PC-9 (cell line): ENCODE data around the gene TMEM240. TPM values are rescaled to one million over a fixed set of nuclear protein-coding genes. Genes with fewer than 3 reads are reported as not detected.
"Not testable (repeated sequence)": the region's sequence is repeated elsewhere in the genome, so short reads cannot be mapped to it uniquely, and the experiment has no call there.

Source experiments
- BruUV-seq: library from RNA; stranded (reverse); fragments of 400-500 nt; replicated peaks from 2 replicates; lab custom pipeline; 2021; lab: Mats Ljungman, UMichigan
- CTCF ChIA-PET: fragments of 300-600 bp; sonication (Branson Sonifier 250); formaldehyde crosslinking; loops from one replicate; lab custom pipeline; 2022; ENCODE audit warnings: antibody characterized with exemption; lab: Charles Lee
- POLR2A ChIA-PET: fragments of 300-600 bp; sonication (Branson Sonifier 250); formaldehyde crosslinking; loops from one replicate; lab custom pipeline; 2022; ENCODE audit warnings: antibody characterized with exemption; ENCODE audit not compliant: unreplicated experiment; lab: Charles Lee
- DNase-seq, 2 experiments: peaks; one replicate each; pipeline versions ENCODE4 v3.0.0 to v3.0.0-alpha.2; 2015 to 2022; ENCODE audit warnings: mixed read lengths in 1 of 2
- H2AFZ ChIP-seq: fragments of 200-600 bp; sonication (generic); 2 replicates; pipeline ENCODE4 v1.8.1; 2017; ENCODE audit warnings: antibody characterized with exemption
- H3F3A ChIP-seq: fragments of 200-600 bp; sonication (generic); 2 replicates; pipeline ENCODE4 v1.8.1; 2017; ENCODE audit warnings: antibody characterized with exemption, mild to moderate bottlenecking, low read depth; ENCODE audit not compliant: insufficient read depth
- H3K27ac ChIP-seq: fragments of 200-600 bp; sonication (generic); 2 replicates; pipeline ENCODE4 v1.6.1; 2016; ENCODE audit warnings: mixed run types
- H3K27me3 ChIP-seq: fragments of 200-600 bp; sonication (generic); 2 replicates; pipeline ENCODE4 v1.6.1; 2016; ENCODE audit warnings: low read depth, mixed run types; ENCODE audit not compliant: insufficient read depth
- H3K36me3 ChIP-seq: fragments of 200-600 bp; sonication (generic); 2 replicates; pipeline ENCODE4 v1.6.1; 2016; ENCODE audit warnings: low read depth, mixed run types
- H3K4me1 ChIP-seq: fragments of 200-600 bp; sonication (generic); replicated peaks from 2 replicates; pipeline ENCODE4 v1.6.1; 2016; ENCODE audit warnings: mixed run types; ENCODE audit not compliant: insufficient read depth
- H3K4me2 ChIP-seq: fragments of 200-600 bp; sonication (generic); 2 replicates; pipeline ENCODE4 v1.6.1; 2017; ENCODE audit warnings: mixed run types
- H3K4me3 ChIP-seq: fragments of 200-600 bp; sonication (generic); 2 replicates; pipeline ENCODE4 v1.6.1; 2016; ENCODE audit warnings: mixed run types
- H3K79me2 ChIP-seq: fragments of 200-600 bp; sonication (generic); 2 replicates; pipeline ENCODE4 v1.6.1; 2017; ENCODE audit warnings: low read depth, mixed run types
- H3K9me2 ChIP-seq: fragments of 200-600 bp; sonication (generic); 2 replicates; pipeline ENCODE4 v1.8.1; 2017; ENCODE audit warnings: mild to moderate bottlenecking; ENCODE audit not compliant: insufficient read depth
- H3K9me3 ChIP-seq: fragments of 200-600 bp; sonication (generic); 2 replicates; pipeline ENCODE4 v1.8.1; 2016; ENCODE audit warnings: low read depth; ENCODE audit not compliant: insufficient read depth
- H4K20me1 ChIP-seq: fragments of 200-600 bp; sonication (generic); 2 replicates; pipeline ENCODE4 v1.8.1; 2017; ENCODE audit not compliant: insufficient read depth
- EZH2 ChIP-seq: fragments of 200-600 bp; sonication (generic); IDR thresholded peaks from 2 replicates; pipeline ENCODE4 v1.8.0; 2017; ENCODE audit warnings: antibody characterized with exemption, low read depth
- intact Hi-C: fragments of 100-400 bp; cut with micrococcal nuclease; formaldehyde crosslinking; loops from one replicate; pipeline ENCODE4 v1.10.0; 2022; ENCODE audit not compliant: unreplicated experiment
- total RNA-seq: library from RNA; stranded (reverse); gene quantifications from 2 replicates; pipeline ENCODE4 v1.2.3, GENCODE V29; 2021
- TF ChIP-seq, protein P1 (sequence below): fragments of 200-600 bp; sonication (generic); conservative IDR thresholded peaks from 2 replicates; pipeline ENCODE4 v1.6.1; 2017; ENCODE audit warnings: mixed run types, antibody characterized with exemption, mild to moderate bottlenecking, moderate library complexity

TMEM240 gene
- total RNA-seq, 1 experiment from 2014 or later, result 8.3 TPM

DNA sequence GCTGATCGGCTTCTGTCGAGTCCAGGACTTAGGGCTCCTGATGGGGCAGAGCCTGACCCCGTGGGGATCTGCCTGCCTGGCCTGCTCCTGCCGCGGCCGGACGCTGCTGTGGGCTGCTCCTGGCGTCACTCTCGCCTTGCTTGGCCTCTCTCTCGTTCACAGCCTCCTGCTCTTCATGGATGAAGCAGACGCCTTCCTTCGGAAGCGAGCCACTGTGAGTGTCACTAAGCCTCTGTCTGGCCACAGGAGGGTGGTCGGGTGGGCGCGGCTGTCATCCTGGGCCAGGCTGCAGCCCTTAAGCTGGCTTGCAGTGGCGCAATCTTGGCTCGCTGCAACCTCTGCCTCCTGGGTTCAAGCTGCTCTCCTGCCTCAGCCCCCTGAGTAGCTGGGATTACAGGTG lies 52.7 kb downstream of the TMEM240 start:
- TF ChIP-seq, protein P1, sequence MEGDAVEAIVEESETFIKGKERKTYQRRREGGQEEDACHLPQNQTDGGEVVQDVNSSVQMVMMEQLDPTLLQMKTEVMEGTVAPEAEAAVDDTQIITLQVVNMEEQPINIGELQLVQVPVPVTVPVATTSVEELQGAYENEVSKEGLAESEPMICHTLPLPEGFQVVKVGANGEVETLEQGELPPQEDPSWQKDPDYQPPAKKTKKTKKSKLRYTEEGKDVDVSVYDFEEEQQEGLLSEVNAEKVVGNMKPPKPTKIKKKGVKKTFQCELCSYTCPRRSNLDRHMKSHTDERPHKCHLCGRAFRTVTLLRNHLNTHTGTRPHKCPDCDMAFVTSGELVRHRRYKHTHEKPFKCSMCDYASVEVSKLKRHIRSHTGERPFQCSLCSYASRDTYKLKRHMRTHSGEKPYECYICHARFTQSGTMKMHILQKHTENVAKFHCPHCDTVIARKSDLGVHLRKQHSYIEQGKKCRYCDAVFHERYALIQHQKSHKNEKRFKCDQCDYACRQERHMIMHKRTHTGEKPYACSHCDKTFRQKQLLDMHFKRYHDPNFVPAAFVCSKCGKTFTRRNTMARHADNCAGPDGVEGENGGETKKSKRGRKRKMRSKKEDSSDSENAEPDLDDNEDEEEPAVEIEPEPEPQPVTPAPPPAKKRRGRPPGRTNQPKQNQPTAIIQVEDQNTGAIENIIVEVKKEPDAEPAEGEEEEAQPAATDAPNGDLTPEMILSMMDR, result no peak
- TF ChIP-seq EZH2, result no peak
- no TSS peak for BruUV-seq
- intact Hi-C loops, result no loop called here
- Histone ChIP-seq H3K9me3 (no peaks in the 10 kb centered on the region), H3K27me3 (no peaks in the 10 kb centered on the region), H3K9me2 (no peaks in the 10 kb centered on the region), H2AFZ (no peak overlapping the region), H3K4me3 (no peak overlapping the region), H3K4me2 (no peak overlapping the region), H3K79me2 (no peaks in the 10 kb centered on the region), H3K36me3 (peaks cover 12% of the 10 kb centered on the region), H3K27ac (no peak overlapping the region), H3K4me1 (no peaks in the 10 kb centered on the region), H4K20me1 (no peaks in the 10 kb centered on the region), H3F3A (peaks cover 8% of the 10 kb centered on the region)
- ChIA-PET CTCF (no interaction called here), POLR2A (no interaction called here)
- DNase-seq, result no peak

DNA sequence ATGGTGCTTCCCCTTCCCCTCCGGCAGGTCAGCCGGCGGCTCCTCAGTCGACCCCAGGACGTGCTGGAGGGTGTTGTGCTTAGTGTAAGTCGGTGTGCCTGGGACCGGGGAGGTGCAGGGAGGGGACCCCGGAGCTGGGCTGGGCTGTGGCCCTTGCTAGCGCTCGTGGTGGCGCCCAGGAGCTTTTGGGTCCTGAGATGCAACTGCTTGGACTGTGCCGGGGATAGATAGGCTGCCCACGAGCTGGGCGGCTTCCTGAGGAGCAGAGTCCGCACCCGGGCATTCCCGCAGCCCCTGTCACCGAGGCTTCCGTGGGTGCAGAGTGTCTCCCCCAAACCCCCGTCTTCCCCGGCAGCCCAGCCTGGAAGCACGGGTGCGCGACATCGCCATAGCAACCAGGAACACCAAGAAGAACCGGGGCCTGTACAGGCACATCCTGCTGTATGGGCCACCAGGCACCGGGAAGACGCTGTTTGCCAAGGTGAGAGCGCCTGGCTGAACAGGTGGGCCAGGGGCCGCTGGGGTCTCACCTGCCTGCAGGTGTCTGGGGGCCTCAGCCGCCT lies 54.6 kb downstream of the TMEM240 start:
- CTCF ChIA-PET, POLR2A ChIA-PET: not testable (repeated sequence)

GRCh38 chr1:1484976-1485750 lies 55.3 kb downstream of the TMEM240 start:
- CTCF ChIA-PET, H3K4me1 ChIP-seq, H3F3A ChIP-seq, H3K4me3 ChIP-seq, H4K20me1 ChIP-seq, H3K79me2 ChIP-seq, H3K4me2 ChIP-seq, POLR2A ChIA-PET, DNase-seq, H3K27ac ChIP-seq, H3K9me3 ChIP-seq, H3K9me2 ChIP-seq, intact Hi-C loops, H3K36me3 ChIP-seq, H3K27me3 ChIP-seq, H2AFZ ChIP-seq, BruUV-seq: not testable (repeated sequence)

More for the DNA sequence above, 54.6 kb downstream of the TMEM240 start:
- H2AFZ ChIP-seq, H3K9me2 ChIP-seq, H3K4me2 ChIP-seq, H3K4me3 ChIP-seq, DNase-seq, BruUV-seq, H3K9me3 ChIP-seq, H3K36me3 ChIP-seq, H4K20me1 ChIP-seq, intact Hi-C loops, H3K27ac ChIP-seq, H3F3A ChIP-seq, H3K4me1 ChIP-seq, H3K27me3 ChIP-seq, H3K79me2 ChIP-seq: not testable (repeated sequence)

Other genes with a start within 250 kb of the TMEM240 start
- gene ACAP3, start 232.7 kb downstream of the TMEM240 start, total RNA-seq, result 53.5 and 54.8 TPM in 2 replicates
- gene PUSL1, start 232.0 kb downstream of the TMEM240 start, total RNA-seq, result 18.0 and 18.9 TPM in 2 replicates
- gene INTS11, start 216.0 kb downstream of the TMEM240 start, total RNA-seq, result 130 and 150 TPM in 2 replicates
- gene CPTP, start 215.8 kb downstream of the TMEM240 start, total RNA-seq, result 33.7 and 37.0 TPM in 2 replicates
- 0.57 and 1.2 TPM in 2 replicates for gene TAS1R3, start 209.3 kb downstream of the TMEM240 start, total RNA-seq
- gene DVL1, start 191.2 kb downstream of the TMEM240 start, total RNA-seq, result 95.8 and 98.4 TPM in 2 replicates
- gene MXRA8, start 182.1 kb downstream of the TMEM240 start, total RNA-seq, result 0.55 and 0.80 TPM in 2 replicates
- 164 and 210 TPM in 2 replicates for gene AURKAIP1, start 165.4 kb downstream of the TMEM240 start, total RNA-seq
- gene CCNL2, start 141.3 kb downstream of the TMEM240 start, total RNA-seq, result 162 and 183 TPM in 2 replicates
- 90.5 and 90.8 TPM in 2 replicates for gene MRPL20, start 133.3 kb downstream of the TMEM240 start, total RNA-seq
- gene ANKRD65, start 119.3 kb downstream of the TMEM240 start, total RNA-seq, result 14.7 and 18.9 TPM in 2 replicates
- 56.6 and 65.9 TPM in 2 replicates for gene VWA1, start 104.9 kb downstream of the TMEM240 start, total RNA-seq
- 4.0 and 4.2 TPM in 2 replicates for gene ATAD3C, start 90.9 kb downstream of the TMEM240 start, total RNA-seq
- 28.5 and 32.8 TPM in 2 replicates for gene ATAD3B, start 68.9 kb downstream of the TMEM240 start, total RNA-seq
- 36.6 and 43.6 TPM in 2 replicates for gene ATAD3A, start 28.5 kb downstream of the TMEM240 start, total RNA-seq
- gene SSU72, start 34.2 kb upstream of the TMEM240 start, total RNA-seq, result 139 and 145 TPM in 2 replicates
- gene FNDC10, start 59.5 kb upstream of the TMEM240 start, total RNA-seq, result 5.4 and 7.8 TPM in 2 replicates
- 75.0 and 92.8 TPM in 2 replicates for gene MIB2, start 74.9 kb upstream of the TMEM240 start, total RNA-seq
- gene MMP23B, start 91.5 kb upstream of the TMEM240 start, total RNA-seq, result 4.6 and 4.9 TPM in 2 replicates
- gene CDK11B, start 118.4 kb upstream of the TMEM240 start, total RNA-seq, result 21.2 and 22.5 TPM in 2 replicates
- gene SLC35E2B, start 152.2 kb upstream of the TMEM240 start, total RNA-seq, result 55.4 and 63.7 TPM in 2 replicates
- 36.2 and 42.2 TPM in 2 replicates for gene CDK11A, start 183.7 kb upstream of the TMEM240 start, total RNA-seq
- 98.9 and 105 TPM in 2 replicates for gene NADK, start 237.8 kb upstream of the TMEM240 start, total RNA-seq